HepG2 (cell line): ENCODE results near the gene GRIN3A. TPM values are rescaled to one million over a fixed set of nuclear protein-coding genes. Genes with fewer than 3 reads are reported as not detected.

Source experiments
- EP300 ChIP-seq, 3 experiments: sonication (generic) in 1 of 3; formaldehyde crosslinking in 1 of 3; IDR thresholded peaks; 2 replicates each; pipeline versions ENCODE4 v1.5.1 to v1.6.1; 2011 to 2020; ENCODE audit warnings: low read depth in 2 of 3, low read length in 2 of 3, borderline replicate concordance in 1 of 3, improper control_type of control experiment in 1 of 3, mild to moderate bottlenecking in 1 of 3, missing genetic modification reagents in 1 of 3, moderate library complexity in 1 of 3
- GLI4 ChIP-seq: sonication (generic); formaldehyde crosslinking; IDR thresholded peaks from 2 replicates; pipeline ENCODE4 v1.5.1; 2020; ENCODE audit warnings: missing genetic modification reagents, mild to moderate bottlenecking, moderate library complexity, borderline replicate concordance
- GTF3A ChIP-seq: sonication (generic); formaldehyde crosslinking; conservative IDR thresholded peaks from 2 replicates; pipeline ENCODE4 v1.4.0; 2020; ENCODE audit warnings: mild to moderate bottlenecking, missing genetic modification reagents
- HOXA3 ChIP-seq: sonication (generic); formaldehyde crosslinking; IDR thresholded peaks from 2 replicates; pipeline ENCODE4 v1.5.0; 2020; ENCODE audit warnings: missing genetic modification reagents
- KMT2B ChIP-seq: IDR thresholded peaks from 2 replicates; pipeline ENCODE4 v1.6.1; 2016; ENCODE audit warnings: missing genetic modification reagents, missing compliant biosample characterization
- NR2F2 ChIP-seq: IDR thresholded peaks from 2 replicates; pipeline ENCODE4 v1.6.1; 2012; ENCODE audit warnings: low read depth, inconsistent platforms, borderline replicate concordance
- POLR2AphosphoS5 ChIP-seq: IDR thresholded peaks from 2 replicates; pipeline ENCODE4 v1.6.1; 2012; ENCODE audit warnings: low read depth, low read length
- ZNF20 ChIP-seq: sonication (generic); formaldehyde crosslinking; IDR thresholded peaks from 2 replicates; pipeline ENCODE4 v1.4.0; 2020; ENCODE audit warnings: mild to moderate bottlenecking, moderate library complexity, missing genetic modification reagents
- ZNF263 ChIP-seq: sonication (generic); formaldehyde crosslinking; IDR thresholded peaks from 2 replicates; pipeline ENCODE4 v1.4.0; 2020; ENCODE audit warnings: missing genetic modification reagents
- ZNF510 ChIP-seq: sonication (generic); formaldehyde crosslinking; IDR thresholded peaks from 2 replicates; pipeline ENCODE4 v1.4.0; 2020; ENCODE audit warnings: low read depth, mild to moderate bottlenecking, missing genetic modification reagents
- ZNF704 ChIP-seq: sonication (generic); formaldehyde crosslinking; IDR thresholded peaks from 2 replicates; pipeline ENCODE4 v1.8.1; 2023; ENCODE audit warnings: mild to moderate bottlenecking, inconsistent platforms, moderate library complexity, missing genetic modification reagents, borderline replicate concordance
- ZNF737 ChIP-seq: sonication (generic); formaldehyde crosslinking; IDR thresholded peaks from 2 replicates; pipeline ENCODE4 v1.5.0; 2020; ENCODE audit warnings: missing genetic modification reagents, mild to moderate bottlenecking, borderline replicate concordance
- polyA plus RNA-seq, 8 experiments: library from polyadenylated mRNA; depleted of rRNA in 3 of 8; stranded (reverse) in 7 of 8; unstranded in 1 of 8; fragments of >200 nt; fragmentation: Illumina TruSeq in 4 of 8; extraction: Trizol in 4 of 8; gene quantifications; 2 replicates each; pipeline versions ENCODE4 v1.2.1 to v1.2.3, GENCODE V29; 2011 to 2016; ENCODE audit warnings: low read depth in 4 of 8, missing spikeins in 1 of 8, mixed read lengths in 1 of 8; ENCODE audit not compliant: insufficient read depth in 1 of 8
- total RNA-seq, 5 experiments: library from RNA; depleted of rRNA; stranded (reverse); fragments of >200 nt; fragmentation: Illumina TruSeq; extraction: Trizol; gene quantifications; 2 replicates each; pipeline ENCODE4 v1.2.3, GENCODE V29; 2016; ENCODE audit warnings: low read depth in 1 of 5
- TF ChIP-seq, protein P1 (sequence below): sonication (generic); formaldehyde crosslinking; IDR thresholded peaks from 2 replicates; pipeline ENCODE4 v1.4.0; 2020; ENCODE audit warnings: mild to moderate bottlenecking, missing genetic modification reagents
- TF ChIP-seq, protein P2 (sequence below): IDR thresholded peaks from 2 replicates; pipeline ENCODE4 v1.6.1; 2016; ENCODE audit warnings: mild to moderate bottlenecking
- TF ChIP-seq, protein P3 (sequence below): IDR thresholded peaks from 2 replicates; pipeline ENCODE4 v1.6.1; 2016; ENCODE audit warnings: control low read depth
- TF ChIP-seq, protein P4 (sequence below): sonication (generic); formaldehyde crosslinking; IDR thresholded peaks from 2 replicates; pipeline ENCODE4 v1.8.0; 2022; ENCODE audit warnings: missing genetic modification reagents, mild to moderate bottlenecking, inconsistent platforms, borderline replicate concordance
- TF ChIP-seq, protein P5 (sequence below), 2 experiments: sonication (generic) in 1 of 2; formaldehyde crosslinking in 1 of 2; IDR thresholded peaks; 2 replicates each; pipeline versions ENCODE4 v1.4.0 to v1.6.1; 2018 to 2020; ENCODE audit warnings: missing genetic modification reagents in 2 of 2, borderline replicate concordance in 1 of 2, low read depth in 1 of 2, mild to moderate bottlenecking in 1 of 2, missing biosample characterization in 1 of 2
- TF ChIP-seq, protein P6 (sequence below): sonication (generic); formaldehyde crosslinking; IDR thresholded peaks from 2 replicates; pipeline ENCODE4 v1.4.0; 2020; ENCODE audit warnings: mild to moderate bottlenecking, low read depth, missing genetic modification reagents

The GRIN3A gene
- total and polyA plus RNA-seq, 2 of the 13 experiments (the other 11 are each of a cell fraction or from before 2014, with no cell fraction given), result not detected

- TF ChIP-seq GLI4 (CRISPR knock-in tag), result no peak
- TF ChIP-seq NR2F2, result peak; percentile 74
- TF ChIP-seq, protein P1, sequence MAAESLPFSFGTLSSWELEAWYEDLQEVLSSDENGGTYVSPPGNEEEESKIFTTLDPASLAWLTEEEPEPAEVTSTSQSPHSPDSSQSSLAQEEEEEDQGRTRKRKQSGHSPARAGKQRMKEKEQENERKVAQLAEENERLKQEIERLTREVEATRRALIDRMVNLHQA (CRISPR knock-in tag), result no peak
- TF ChIP-seq EP300 (IDR thresholded peaks at IDR 0.05; ENCODE audit: low read depth in 2 of 2, low read length in 2 of 2), result no peak
- TF ChIP-seq EP300 (CRISPR knock-in tag; IDR thresholded peaks at IDR 0.05; ENCODE audit: borderline replicate concordance), result no peak
- TF ChIP-seq ZNF704, result no peak
- TF ChIP-seq, protein P2, sequence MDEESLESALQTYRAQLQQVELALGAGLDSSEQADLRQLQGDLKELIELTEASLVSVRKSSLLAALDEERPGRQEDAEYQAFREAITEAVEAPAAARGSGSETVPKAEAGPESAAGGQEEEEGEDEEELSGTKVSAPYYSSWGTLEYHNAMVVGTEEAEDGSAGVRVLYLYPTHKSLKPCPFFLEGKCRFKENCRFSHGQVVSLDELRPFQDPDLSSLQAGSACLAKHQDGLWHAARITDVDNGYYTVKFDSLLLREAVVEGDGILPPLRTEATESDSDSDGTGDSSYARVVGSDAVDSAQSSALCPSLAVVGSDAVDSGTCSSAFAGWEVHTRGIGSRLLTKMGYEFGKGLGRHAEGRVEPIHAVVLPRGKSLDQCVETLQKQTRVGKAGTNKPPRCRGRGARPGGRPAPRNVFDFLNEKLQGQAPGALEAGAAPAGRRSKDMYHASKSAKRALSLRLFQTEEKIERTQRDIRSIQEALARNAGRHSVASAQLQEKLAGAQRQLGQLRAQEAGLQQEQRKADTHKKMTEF (CRISPR knock-in tag), result peak; percentile 59
- TF ChIP-seq, protein P3, sequence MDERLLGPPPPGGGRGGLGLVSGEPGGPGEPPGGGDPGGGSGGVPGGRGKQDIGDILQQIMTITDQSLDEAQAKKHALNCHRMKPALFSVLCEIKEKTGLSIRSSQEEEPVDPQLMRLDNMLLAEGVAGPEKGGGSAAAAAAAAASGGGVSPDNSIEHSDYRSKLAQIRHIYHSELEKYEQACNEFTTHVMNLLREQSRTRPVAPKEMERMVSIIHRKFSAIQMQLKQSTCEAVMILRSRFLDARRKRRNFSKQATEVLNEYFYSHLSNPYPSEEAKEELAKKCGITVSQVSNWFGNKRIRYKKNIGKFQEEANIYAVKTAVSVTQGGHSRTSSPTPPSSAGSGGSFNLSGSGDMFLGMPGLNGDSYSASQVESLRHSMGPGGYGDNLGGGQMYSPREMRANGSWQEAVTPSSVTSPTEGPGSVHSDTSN (CRISPR knock-in tag), result peak; percentile 95
- no peak for TF ChIP-seq ZNF737 (CRISPR knock-in tag)
- TF ChIP-seq ZNF263 (CRISPR knock-in tag), result no peak
- TF ChIP-seq, protein P4, sequence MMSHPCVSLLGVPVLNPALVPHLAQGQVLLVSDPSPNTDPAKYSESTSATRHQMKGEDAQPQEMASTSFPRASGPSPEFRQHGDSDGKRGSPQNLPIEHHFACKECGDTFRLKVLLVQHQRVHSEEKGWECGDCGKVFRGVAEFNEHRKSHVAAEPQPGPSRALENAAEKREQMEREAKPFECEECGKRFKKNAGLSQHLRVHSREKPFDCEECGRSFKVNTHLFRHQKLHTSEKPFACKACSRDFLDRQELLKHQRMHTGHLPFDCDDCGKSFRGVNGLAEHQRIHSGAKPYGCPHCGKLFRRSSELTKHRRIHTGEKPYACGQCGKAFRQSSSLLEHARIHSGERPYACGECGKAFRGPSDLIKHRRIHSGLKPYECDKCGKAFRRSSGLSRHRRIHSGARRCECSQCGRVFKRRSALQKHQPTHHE (CRISPR knock-in tag), result peak; percentile 28; the same call in 1 of the 2 replicates
- no peak for TF ChIP-seq GTF3A (CRISPR knock-in tag)
- TF ChIP-seq, protein P5, sequence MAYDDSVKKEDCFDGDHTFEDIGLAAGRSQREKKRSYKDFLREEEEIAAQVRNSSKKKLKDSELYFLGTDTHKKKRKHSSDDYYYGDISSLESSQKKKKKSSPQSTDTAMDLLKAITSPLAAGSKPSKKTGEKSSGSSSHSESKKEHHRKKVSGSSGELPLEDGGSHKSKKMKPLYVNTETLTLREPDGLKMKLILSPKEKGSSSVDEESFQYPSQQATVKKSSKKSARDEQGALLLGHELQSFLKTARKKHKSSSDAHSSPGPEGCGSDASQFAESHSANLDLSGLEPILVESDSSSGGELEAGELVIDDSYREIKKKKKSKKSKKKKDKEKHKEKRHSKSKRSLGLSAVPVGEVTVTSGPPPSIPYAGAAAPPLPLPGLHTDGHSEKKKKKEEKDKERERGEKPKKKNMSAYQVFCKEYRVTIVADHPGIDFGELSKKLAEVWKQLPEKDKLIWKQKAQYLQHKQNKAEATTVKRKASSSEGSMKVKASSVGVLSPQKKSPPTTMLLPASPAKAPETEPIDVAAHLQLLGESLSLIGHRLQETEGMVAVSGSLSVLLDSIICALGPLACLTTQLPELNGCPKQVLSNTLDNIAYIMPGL (CRISPR knock-in tag; IDR thresholded peaks at IDR 0.05; ENCODE audit: borderline replicate concordance in 1 of 2, low read depth in 1 of 2), result no peak
- TF ChIP-seq KMT2B (CRISPR knock-in tag), result peak; percentile 92
- no peak for TF ChIP-seq ZNF510
- TF ChIP-seq POLR2AphosphoS5, result peak; percentile 74
- TF ChIP-seq HOXA3 (CRISPR knock-in tag), result peak; percentile 63; the same call in 1 of the 2 replicates
- TF ChIP-seq, protein P6, sequence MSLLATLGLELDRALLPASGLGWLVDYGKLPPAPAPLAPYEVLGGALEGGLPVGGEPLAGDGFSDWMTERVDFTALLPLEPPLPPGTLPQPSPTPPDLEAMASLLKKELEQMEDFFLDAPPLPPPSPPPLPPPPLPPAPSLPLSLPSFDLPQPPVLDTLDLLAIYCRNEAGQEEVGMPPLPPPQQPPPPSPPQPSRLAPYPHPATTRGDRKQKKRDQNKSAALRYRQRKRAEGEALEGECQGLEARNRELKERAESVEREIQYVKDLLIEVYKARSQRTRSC (CRISPR knock-in tag), result no peak
- TF ChIP-seq ZNF20 (CRISPR knock-in tag), result no peak
These were observed 204.9 kb downstream of the GRIN3A start, which contains the start of gene RNF20 (continued) for GRCh38 chr9:101533334-101534204.
